Mononuclear cell (primary cell): ENCODE measurements around the gene CCL2. TPM values are rescaled to one million over a fixed set of nuclear protein-coding genes. Genes with fewer than 3 reads are reported as not detected.
"Not testable (repeated sequence)": the region's sequence is repeated elsewhere in the genome, so short reads cannot be mapped to it uniquely, and the experiment has no call there.

Experiments used
- H3K27me3 ChIP-seq: 2 replicates; pipeline ENCODE4 v1.6.0; 2011; ENCODE audit warnings: low read length, control low read depth; ENCODE audit not compliant: insufficient read depth
- H3K4me1 ChIP-seq: 2 replicates; pipeline ENCODE4 v1.5.1; 2011; ENCODE audit warnings: mild to moderate bottlenecking, low read length, control low read depth; ENCODE audit not compliant: insufficient read depth
- H3K4me3 ChIP-seq: 2 replicates; pipeline ENCODE4 v1.5.1; 2011; ENCODE audit warnings: mild to moderate bottlenecking, low read length, moderate library complexity
- H3K9me3 ChIP-seq: 2 replicates; pipeline ENCODE4 v1.5.1; 2011; ENCODE audit warnings: low read depth, mild to moderate bottlenecking, control low read depth, low read length
- total RNA-seq: library from RNA; depleted of rRNA; stranded (reverse); fragments of >200 nt; gene quantifications from one replicate; pipeline ENCODE4 v1.2.3, GENCODE V29; 2012

Gene CCL2
- total RNA-seq, result 2.2 TPM

DNA sequence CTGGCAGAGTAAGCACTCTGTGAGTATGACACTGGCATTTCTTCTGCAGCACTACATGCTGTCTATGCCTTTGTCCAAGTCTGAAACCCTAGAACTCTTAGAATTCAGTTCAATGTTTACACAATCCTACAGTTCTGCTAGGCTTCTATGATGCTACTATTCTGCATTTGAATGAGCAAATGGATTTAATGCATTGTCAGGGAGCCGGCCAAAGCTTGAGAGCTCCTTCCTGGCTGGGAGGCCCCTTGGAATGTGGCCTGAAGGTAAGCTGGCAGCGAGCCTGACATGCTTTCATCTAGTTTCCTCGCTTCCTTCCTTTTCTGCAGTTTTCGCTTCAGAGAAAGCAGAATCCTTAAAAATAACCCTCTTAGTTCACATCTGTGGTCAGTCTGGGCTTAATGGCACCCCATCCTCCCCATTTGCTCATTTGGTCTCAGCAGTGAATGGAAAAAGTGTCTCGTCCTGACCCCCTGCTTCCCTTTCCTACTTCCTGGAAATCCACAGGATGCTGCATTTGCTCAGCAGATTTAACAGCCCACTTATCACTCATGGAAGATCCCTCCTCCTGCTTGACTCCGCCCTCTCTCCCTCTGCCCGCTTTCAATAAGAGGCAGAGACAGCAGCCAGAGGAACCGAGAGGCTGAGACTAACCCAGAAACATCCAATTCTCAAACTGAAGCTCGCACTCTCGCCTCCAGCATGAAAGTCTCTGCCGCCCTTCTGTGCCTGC is at the start of gene CCL2:
Gene CCL2, plus strand, starts transcription at position 635 of the 730 bp plus-strand sequence. Its CDS starts 65 bp downstream, at position 700.
- Histone ChIP-seq H3K9me3 (no peaks in the 10 kb centered on the region), H3K4me3 (no peak within 1 kb of the TSS), H3K27me3 (peaks cover 6% of the 10 kb centered on the region), H3K4me1 (peaks cover 39% of the 10 kb centered on the region)

DNA sequence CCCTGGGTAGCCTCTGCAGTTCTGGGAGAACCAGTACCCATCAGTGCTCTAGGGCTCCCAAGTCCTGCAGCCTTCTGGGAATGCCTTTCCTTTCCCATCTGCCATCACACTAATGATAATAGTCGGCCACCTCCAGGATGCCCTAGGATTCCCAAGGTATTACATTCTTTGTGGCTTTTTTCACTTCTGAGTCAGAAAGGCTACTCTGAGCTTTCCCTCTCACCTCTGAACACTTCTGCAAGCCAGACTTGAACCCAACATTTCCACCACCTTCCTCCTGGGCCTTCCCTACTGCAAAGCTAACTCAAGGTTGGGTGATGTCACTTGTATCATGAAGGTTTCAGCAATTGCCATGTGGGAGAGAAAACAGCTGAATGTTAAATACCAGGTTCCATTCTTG is 49.7 kb upstream of the CCL2 start:
- Histone ChIP-seq H3K27me3 (no peaks in the 10 kb centered on the region), H3K4me3 (no peak overlapping the region), H3K9me3 (no peaks in the 10 kb centered on the region)

GRCh38 chr17:34206569-34206968 is 48.5 kb upstream of the CCL2 start:
- Histone ChIP-seq H3K27me3 (no peaks in the 10 kb centered on the region), H3K9me3 (no peaks in the 10 kb centered on the region), H3K4me1 (peaks cover 8% of the 10 kb centered on the region), H3K4me3 (no peak overlapping the region)

More for the DNA sequence above, 49.7 kb upstream of the CCL2 start:
- H3K4me1 ChIP-seq, result peaks cover 20% of the 10 kb centered on the region

GRCh38 chr17:34207572-34207971 is 47.5 kb upstream of the CCL2 start:
- no peaks in the 10 kb centered on the region for H3K9me3 ChIP-seq
- peaks cover 7% of the 10 kb centered on the region for H3K4me1 ChIP-seq
- no peaks in the 10 kb centered on the region for H3K27me3 ChIP-seq
- H3K4me3 ChIP-seq, result no peak overlapping the region

GRCh38 chr17:34218748-34219147 is 36.3 kb upstream of the CCL2 start:
- H3K27me3 ChIP-seq, result no peaks in the 10 kb centered on the region
- no peaks in the 10 kb centered on the region for H3K9me3 ChIP-seq
- no peak overlapping the region for H3K4me3 ChIP-seq
- peaks cover 56% of the 10 kb centered on the region for H3K4me1 ChIP-seq

- Histone ChIP-seq H3K27me3 (no peaks in the 10 kb centered on the region), H3K9me3 (no peaks in the 10 kb centered on the region), H3K4me3 (no peak overlapping the region), H3K4me1 (peaks cover 56% of the 10 kb centered on the region)
Measured at GRCh38 chr17:34219405-34219804, 35.7 kb upstream of the CCL2 start.

DNA sequence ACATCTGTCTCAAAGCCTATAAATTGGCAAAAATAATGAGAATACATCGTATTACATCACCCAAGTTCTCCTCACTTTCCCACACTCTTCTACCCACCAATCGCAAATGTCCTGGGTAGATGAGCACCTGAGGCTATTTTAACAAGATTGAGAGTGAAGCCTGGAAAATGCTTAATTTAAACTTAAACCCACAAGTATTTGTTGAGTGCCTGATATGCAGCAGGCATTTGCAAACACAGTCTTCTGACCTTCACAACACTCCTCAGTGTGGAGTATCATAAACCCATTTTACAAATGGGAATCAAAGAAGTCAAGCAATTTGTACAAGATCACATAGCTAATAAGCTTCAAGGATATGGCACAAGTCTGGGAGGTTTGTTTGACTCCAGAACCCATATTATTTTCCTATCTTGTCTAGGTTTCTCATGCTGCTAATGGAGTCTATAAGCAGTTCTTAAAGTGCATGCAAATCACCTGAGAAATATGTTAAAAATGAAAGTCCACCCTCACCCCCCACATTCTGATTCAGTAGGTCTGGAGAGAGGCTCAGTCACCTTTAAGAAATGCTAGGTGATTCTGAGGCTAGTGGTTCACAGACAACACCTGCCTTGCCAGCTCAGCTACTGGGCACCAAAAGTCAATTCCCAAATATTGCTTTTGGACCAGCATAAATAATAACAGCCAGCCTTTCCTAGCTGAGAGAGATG is 34.9 kb upstream of the CCL2 start:
- H3K4me1 ChIP-seq, result peaks cover 56% of the 10 kb centered on the region
- H3K9me3 ChIP-seq, result no peaks in the 10 kb centered on the region
- H3K4me3 ChIP-seq, result no peak overlapping the region
- no peaks in the 10 kb centered on the region for H3K27me3 ChIP-seq

DNA sequence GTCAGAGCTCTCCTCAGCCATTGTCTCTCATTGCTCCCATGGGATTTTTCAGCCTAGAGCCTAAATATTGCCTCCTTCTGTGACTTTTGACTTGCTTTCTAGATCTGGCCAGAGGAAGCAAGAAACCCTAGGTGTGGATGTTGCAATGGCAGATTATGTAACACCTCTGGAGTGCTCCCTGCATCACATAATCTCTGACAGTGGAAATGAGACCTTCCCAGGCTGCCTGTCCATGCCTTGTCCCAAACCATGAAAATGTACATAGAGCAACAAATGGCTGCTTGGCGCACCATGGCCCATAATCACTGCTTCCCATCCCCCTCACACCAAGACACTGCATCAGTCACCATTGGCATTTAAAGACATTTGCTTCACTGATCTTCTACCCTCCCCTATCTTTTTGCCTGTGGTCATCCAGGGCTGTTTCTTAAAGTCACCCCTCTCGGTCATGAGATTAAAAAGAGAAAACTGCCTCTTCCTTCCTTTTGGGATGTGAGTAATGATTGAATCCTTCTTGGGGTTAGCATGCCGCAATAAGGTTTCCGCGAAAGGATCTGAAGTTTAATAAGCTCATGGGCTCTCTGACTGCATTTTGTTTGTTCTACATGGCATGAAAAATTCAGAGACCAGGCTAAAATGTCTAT is 34.2 kb upstream of the CCL2 start:
- Histone ChIP-seq H3K4me1 (peaks cover 56% of the 10 kb centered on the region), H3K27me3 (no peaks in the 10 kb centered on the region), H3K9me3 (no peaks in the 10 kb centered on the region), H3K4me3 (no peak overlapping the region)

DNA sequence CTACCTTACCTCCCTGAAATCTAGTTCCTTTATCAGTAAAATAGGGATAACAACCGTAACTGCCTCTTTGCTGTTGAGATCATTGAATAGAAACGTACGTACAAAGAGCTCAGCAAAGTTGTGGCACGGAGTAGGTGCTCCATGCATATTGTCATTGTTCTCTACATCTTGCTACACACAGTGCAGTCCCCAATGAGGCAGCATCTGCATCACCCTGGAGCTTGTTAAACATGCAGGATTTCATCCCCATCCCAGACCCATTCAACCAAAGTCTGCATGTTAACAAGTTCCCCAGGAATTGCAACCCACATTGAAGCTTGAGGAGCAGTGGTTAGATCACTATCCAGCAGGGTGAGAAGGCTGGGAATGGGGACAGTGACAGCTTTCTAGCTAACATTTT is 33.7 kb upstream of the CCL2 start:
- no peak overlapping the region for H3K4me3 ChIP-seq
- H3K9me3 ChIP-seq, result no peaks in the 10 kb centered on the region
- H3K27me3 ChIP-seq, result no peaks in the 10 kb centered on the region
- peaks cover 56% of the 10 kb centered on the region for H3K4me1 ChIP-seq

DNA sequence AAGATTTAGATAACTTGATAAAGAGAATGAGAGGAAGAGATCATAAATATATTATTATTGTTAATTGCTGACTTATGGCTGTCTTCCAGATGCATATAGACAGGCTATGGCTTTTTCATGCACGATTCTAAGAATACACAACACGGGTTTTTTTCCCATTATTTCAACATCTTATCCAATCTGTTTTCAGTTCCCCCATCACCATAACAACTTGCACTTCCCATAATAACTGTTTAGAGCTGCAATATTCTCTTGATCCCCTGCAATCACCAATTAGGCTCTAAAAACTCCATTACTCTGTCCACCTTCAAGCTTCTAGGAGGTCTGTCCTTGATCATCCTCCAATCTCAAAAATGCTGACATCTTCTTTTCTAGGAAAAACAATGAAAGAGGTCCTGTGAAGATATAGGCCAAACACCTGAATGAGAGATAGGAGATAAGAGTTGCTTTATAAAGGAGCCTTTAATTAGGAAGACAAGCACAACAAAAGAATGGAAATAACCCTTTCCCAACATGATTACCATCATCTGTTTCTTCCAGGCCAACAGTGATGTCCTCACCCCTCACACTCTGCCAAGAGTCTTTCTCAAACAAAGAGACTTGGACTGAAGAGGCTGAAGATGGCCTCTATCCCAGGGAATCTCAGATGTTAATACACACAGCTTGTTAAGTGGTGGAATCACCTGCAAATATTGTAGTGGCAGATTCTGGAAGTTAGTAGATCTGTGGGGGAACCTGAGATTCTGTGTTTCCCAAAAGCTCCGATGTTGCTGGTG is 32.2 kb upstream of the CCL2 start:
- H3K4me1 ChIP-seq, result peaks cover 54% of the 10 kb centered on the region
- no peaks in the 10 kb centered on the region for H3K27me3 ChIP-seq
- no peak overlapping the region for H3K4me3 ChIP-seq
- no peaks in the 10 kb centered on the region for H3K9me3 ChIP-seq

GRCh38 chr17:34225046-34225445 is 30.0 kb upstream of the CCL2 start:
- H3K27me3 ChIP-seq, result no peaks in the 10 kb centered on the region

DNA sequence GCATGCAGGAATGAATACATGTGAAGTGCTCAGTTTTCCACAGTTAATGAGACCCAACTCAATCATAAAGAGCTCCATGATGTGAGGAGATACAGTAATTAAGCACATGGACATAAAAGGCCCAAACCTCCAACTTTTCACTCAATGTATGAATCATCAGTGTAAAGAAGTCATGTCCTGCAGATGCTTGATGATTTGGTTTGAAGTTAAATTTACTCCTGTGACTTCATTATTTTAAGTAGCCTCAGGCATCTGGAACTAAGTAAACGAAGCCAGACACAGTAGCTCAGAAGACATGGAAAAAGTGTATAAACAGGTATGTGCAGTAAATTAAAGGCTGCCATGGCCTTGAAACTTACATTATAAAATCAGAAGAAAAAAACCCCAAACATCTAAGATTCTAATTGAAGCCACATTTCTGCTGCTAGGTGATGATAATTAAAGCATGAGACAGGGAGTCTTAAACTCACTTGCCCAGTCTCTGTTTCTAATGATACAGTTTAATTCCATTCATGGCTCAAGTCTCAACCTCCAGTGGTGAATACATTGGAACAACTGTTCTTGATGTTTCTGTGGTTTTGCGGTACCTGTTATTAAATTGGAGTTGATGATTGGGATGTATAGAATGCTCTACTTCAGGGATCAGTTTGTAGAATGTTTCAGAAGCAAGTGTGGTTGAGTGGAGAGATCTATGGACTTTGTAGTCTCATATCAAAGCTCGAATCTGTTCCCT is 28.9 kb upstream of the CCL2 start:
- Histone ChIP-seq H3K4me1 (peaks cover 21% of the 10 kb centered on the region), H3K9me3 (peaks cover 5% of the 10 kb centered on the region), H3K4me3 (no peak overlapping the region), H3K27me3 (peaks cover 6% of the 10 kb centered on the region)

More at GRCh38 chr17:34225046-34225445, 30.0 kb upstream of the CCL2 start:
- H3K4me1 ChIP-seq, result peaks cover 33% of the 10 kb centered on the region
- H3K4me3 ChIP-seq, result no peak overlapping the region
- H3K9me3 ChIP-seq, result no peaks in the 10 kb centered on the region

GRCh38 chr17:34226744-34227034 is 28.4 kb upstream of the CCL2 start:
- H3K4me3 ChIP-seq, result no peak overlapping the region
- H3K4me1 ChIP-seq, result peaks cover 16% of the 10 kb centered on the region
- peaks cover 5% of the 10 kb centered on the region for H3K9me3 ChIP-seq
- peaks cover 6% of the 10 kb centered on the region for H3K27me3 ChIP-seq

DNA sequence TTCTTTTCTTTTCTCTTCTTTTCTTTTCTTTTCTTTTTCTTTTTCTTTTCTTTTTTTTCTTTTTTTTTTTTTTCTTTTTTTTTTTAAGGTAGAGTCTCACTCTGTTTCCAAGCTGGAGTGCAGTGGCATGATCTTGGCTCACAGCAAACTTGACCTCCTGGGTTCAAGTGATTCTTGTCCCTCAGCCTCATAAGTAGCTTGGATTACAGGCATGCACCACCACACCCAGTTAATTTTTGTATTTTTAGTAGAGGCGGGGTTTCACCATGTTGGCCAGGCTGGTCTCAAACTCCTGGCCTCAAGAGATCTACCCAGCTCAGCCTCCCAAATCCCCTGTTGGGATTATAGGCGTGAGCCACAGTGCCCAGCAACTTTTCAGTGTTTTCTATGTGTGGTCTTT is 27.8 kb upstream of the CCL2 start:
- H3K4me1 ChIP-seq, result peaks cover 10% of the 10 kb centered on the region
- not testable (repeated sequence) for H3K4me3 ChIP-seq, H3K9me3 ChIP-seq, H3K27me3 ChIP-seq
